H9 (cell line): ENCODE measurements around the gene SF3A1. TPM values are rescaled to one million over a fixed set of nuclear protein-coding genes. Genes with fewer than 3 reads are reported as not detected.

ENCODE experiments used
- DNase-seq: peaks from one replicate; pipeline ENCODE4 v3.0.0-alpha.2; 2017
- H2AFZ ChIP-seq: one replicate; pipeline ENCODE4 v1.6.1; 2013; ENCODE audit warnings: mild to moderate bottlenecking, low read length, control low read depth, moderate library complexity
- H2AK5ac ChIP-seq: 2 replicates; pipeline ENCODE4 v1.6.1; 2013; ENCODE audit warnings: low read length, control low read depth, mixed read lengths; ENCODE audit not compliant: insufficient read length
- H2BK120ac ChIP-seq: one replicate; pipeline ENCODE4 v1.6.1; 2013; ENCODE audit warnings: low read depth, mild to moderate bottlenecking, low read length, control low read depth, inconsistent platforms; ENCODE audit not compliant: poor library complexity, severe bottlenecking
- H2BK12ac ChIP-seq: 2 replicates; pipeline ENCODE4 v1.6.1; 2013; ENCODE audit warnings: low read length, control low read depth, mixed read lengths, low read depth; ENCODE audit not compliant: insufficient read length
- H2BK15ac ChIP-seq: 2 replicates; pipeline ENCODE4 v1.6.1; 2013; ENCODE audit warnings: low read depth, low read length, control low read depth
- H2BK20ac ChIP-seq: one replicate; pipeline ENCODE4 v1.6.1; 2013; ENCODE audit warnings: low read depth, mild to moderate bottlenecking, low read length, control low read depth, inconsistent platforms; ENCODE audit not compliant: poor library complexity, severe bottlenecking
- H2BK5ac ChIP-seq: 2 replicates; pipeline ENCODE4 v1.6.1; 2013; ENCODE audit warnings: low read length, control low read depth, mixed read lengths; ENCODE audit not compliant: insufficient read length
- H3K14ac ChIP-seq: 2 replicates; pipeline ENCODE4 v1.6.1; 2013; ENCODE audit warnings: low read length, control low read depth; ENCODE audit not compliant: insufficient read depth
- H3K18ac ChIP-seq: 2 replicates; pipeline ENCODE4 v1.6.1; 2013; ENCODE audit warnings: low read depth, mild to moderate bottlenecking, mixed read lengths, low read length, control low read depth; ENCODE audit not compliant: insufficient read length
- H3K23ac ChIP-seq: 2 replicates; pipeline ENCODE4 v1.6.1; 2013; ENCODE audit warnings: low read length, control low read depth, mixed read lengths, low read depth; ENCODE audit not compliant: insufficient read length
- H3K23me2 ChIP-seq: 2 replicates; pipeline ENCODE4 v1.6.1; 2013; ENCODE audit warnings: low read depth, mild to moderate bottlenecking, mixed read lengths, low read length, control low read depth; ENCODE audit not compliant: insufficient read length, poor library complexity, severe bottlenecking
- H3K27ac ChIP-seq: 2 replicates; pipeline ENCODE4 v1.5.1; 2013; ENCODE audit warnings: low read length, control low read depth, mixed read lengths, low read depth; ENCODE audit not compliant: insufficient read length
- H3K27me3 ChIP-seq: 2 replicates; pipeline ENCODE4 v1.6.1; 2013; ENCODE audit warnings: low read length, control low read depth, inconsistent platforms; ENCODE audit not compliant: insufficient read depth
- H3K4ac ChIP-seq: 2 replicates; pipeline ENCODE4 v1.6.1; 2013; ENCODE audit warnings: low read depth, mild to moderate bottlenecking, control low read depth, inconsistent platforms, low read length, moderate library complexity
- H3K4me1 ChIP-seq: 2 replicates; pipeline ENCODE4 v1.6.1; 2013; ENCODE audit warnings: low read length, control low read depth, inconsistent platforms; ENCODE audit not compliant: insufficient read depth
- H3K4me2 ChIP-seq: 2 replicates; pipeline ENCODE4 v1.6.1; 2013; ENCODE audit warnings: low read length, control low read depth, mixed read lengths; ENCODE audit not compliant: insufficient read length, insufficient read depth
- H3K56ac ChIP-seq: 2 replicates; pipeline ENCODE4 v1.6.1; 2013; ENCODE audit warnings: low read depth, mild to moderate bottlenecking, mixed read lengths, low read length, control low read depth; ENCODE audit not compliant: insufficient read length
- H3K79me1 ChIP-seq: 2 replicates; pipeline ENCODE4 v1.6.1; 2013; ENCODE audit warnings: low read depth, mild to moderate bottlenecking, moderate library complexity, low read length, control low read depth, inconsistent platforms; ENCODE audit not compliant: insufficient read depth, poor library complexity, severe bottlenecking
- H3K79me2 ChIP-seq: 2 replicates; pipeline ENCODE4 v1.6.1; 2013; ENCODE audit warnings: low read length, control low read depth, inconsistent platforms; ENCODE audit not compliant: insufficient read depth
- H3K9ac ChIP-seq: 2 replicates; pipeline ENCODE4 v1.6.1; 2013; ENCODE audit warnings: low read length, control low read depth, mixed read lengths; ENCODE audit not compliant: insufficient read length; ENCODE audit errors: extremely low read depth
- H3K9me3 ChIP-seq: one replicate; pipeline ENCODE4 v1.6.1; 2013; ENCODE audit warnings: low read depth, low read length, inconsistent platforms; ENCODE audit not compliant: control insufficient read depth
- H3T11ph ChIP-seq: one replicate; pipeline ENCODE4 v1.6.1; 2013; ENCODE audit warnings: mild to moderate bottlenecking, low read length, control low read depth, inconsistent platforms
- H4K20me1 ChIP-seq: one replicate; pipeline ENCODE4 v1.6.1; 2013; ENCODE audit not compliant: control insufficient read depth, insufficient read length, insufficient read depth
- H4K5ac ChIP-seq: 2 replicates; pipeline ENCODE4 v1.6.1; 2013; ENCODE audit warnings: low read depth, mild to moderate bottlenecking, mixed read lengths, low read length, control low read depth; ENCODE audit not compliant: insufficient read length
- H4K8ac ChIP-seq: replicated peaks from 2 replicates; pipeline ENCODE4 v1.6.1; 2013; ENCODE audit warnings: low read length, control low read depth, mixed read lengths, low read depth; ENCODE audit not compliant: insufficient read length
- H4K91ac ChIP-seq: 2 replicates; pipeline ENCODE4 v1.6.1; 2013; ENCODE audit warnings: low read depth, mild to moderate bottlenecking, moderate library complexity, mixed read lengths, low read length, control low read depth; ENCODE audit not compliant: insufficient read length
- H3K27ac Mint-ChIP-seq, 3 experiments: 2 replicates in 2 of 3; 3 replicates in 1 of 3; pipeline ENCODE4 v1.8.0; 2020 to 2021; ENCODE audit warnings: mixed read lengths in 3 of 3, mild to moderate bottlenecking in 1 of 3, moderate library complexity in 1 of 3
- H3K27me3 Mint-ChIP-seq: 2 replicates; pipeline ENCODE4 v1.8.0; 2021; ENCODE audit warnings: low read depth, mild to moderate bottlenecking, moderate library complexity, mixed read lengths
- H3K36me3 Mint-ChIP-seq, 3 experiments: 2 replicates in 2 of 3; 3 replicates in 1 of 3; pipeline ENCODE4 v1.8.0; 2020 to 2021; ENCODE audit warnings: low read depth in 3 of 3, mixed read lengths in 3 of 3; ENCODE audit not compliant: insufficient read depth in 1 of 3
- H3K4me1 Mint-ChIP-seq, 2 experiments: 2 replicates each; pipeline ENCODE4 v1.8.0; 2020; ENCODE audit warnings: mixed read lengths in 2 of 2
- H3K4me3 Mint-ChIP-seq, 2 experiments: 2 replicates in 1 of 2; 3 replicates in 1 of 2; pipeline ENCODE4 v1.8.0; 2020 to 2021; ENCODE audit warnings: mild to moderate bottlenecking in 2 of 2, mixed read lengths in 2 of 2, moderate library complexity in 1 of 2
- H3K9me3 Mint-ChIP-seq, 2 experiments: 2 replicates in 1 of 2; 3 replicates in 1 of 2; pipeline ENCODE4 v1.8.0; 2020; ENCODE audit warnings: mild to moderate bottlenecking in 2 of 2, mixed read lengths in 2 of 2, moderate library complexity in 1 of 2
- CTCF ChIP-seq: fragments of 200-600 bp; sonication (generic); conservative IDR thresholded peaks from 3 replicates; pipeline ENCODE4 v1.8.0; 2021; ENCODE audit warnings: antibody characterized with exemption, mild to moderate bottlenecking
- WGBS: extraction: QIAGEN DNeasy Blood & Tissue Kit; methylation state at CpG from one replicate; pipeline ENCODE4 v1.1.7; 2013; ENCODE audit warnings: missing lambda C conversion rate, low lambda C conversion rate, mixed read lengths; ENCODE audit not compliant: insufficient read length; ENCODE audit errors: extremely low coverage; 5-methylcytosine and 5-hydroxymethylcytosine counted together
- total RNA-seq: library from RNA; stranded (reverse); gene quantifications from 2 replicates; pipeline ENCODE4 v1.2.1, GENCODE V29; 2021

SF3A1 gene
- total RNA-seq, 1 experiment from 2014 or later = 225 TPM

GRCh38 chr22:30294830-30295229 lies 61.9 kb downstream of the SF3A1 start:
- Mint-ChIP-seq H3K27me3 (no peaks in the 10 kb centered on the region), H3K36me3 (peaks cover 4 to 14% (median 5%) of the 10 kb centered on the region in 3 experiments; a peak in 5 of 7 replicates), H3K27ac (no peak overlapping the region; a peak in 1 of 7 replicates), H3K4me1 (peaks cover 2 to 10% of the 10 kb centered on the region in 2 experiments; a peak in 3 of 4 replicates), H3K4me3 (no peak overlapping the region), H3K9me3 (peaks cover 0 to 1% of the 10 kb centered on the region in 2 experiments; a peak in 1 of 5 replicates)
- H3K23me2 ChIP-seq = peaks cover 3% of the 10 kb centered on the region
- H3T11ph ChIP-seq = no peak overlapping the region
- TF ChIP-seq CTCF = no peak
- no peak overlapping the region for H3K9ac ChIP-seq
- H3K79me2 ChIP-seq = no peaks in the 10 kb centered on the region
- WGBS = no CpG with 5 or more reads among the region's 11 CpGs
- H2BK5ac ChIP-seq = no peak overlapping the region
- no peak overlapping the region for H2BK12ac ChIP-seq
- no peak overlapping the region for H2AFZ ChIP-seq
- H2BK15ac ChIP-seq = no peak overlapping the region
- no peak overlapping the region for H2BK120ac ChIP-seq
- no peaks in the 10 kb centered on the region for H3K27me3 ChIP-seq
- no peak for DNase-seq
- H3K4me2 ChIP-seq = no peak overlapping the region
- no peak overlapping the region for H4K91ac ChIP-seq
- no peak overlapping the region for H3K4ac ChIP-seq
- no peak overlapping the region for H2AK5ac ChIP-seq
- H3K27ac ChIP-seq = no peak overlapping the region
- no peak overlapping the region for H3K23ac ChIP-seq
- no peak overlapping the region for H3K56ac ChIP-seq
- H3K14ac ChIP-seq = no peak overlapping the region
- no peak overlapping the region for H4K5ac ChIP-seq
- H3K18ac ChIP-seq = no peak overlapping the region
- H3K9me3 ChIP-seq = no peaks in the 10 kb centered on the region
- H3K4me1 ChIP-seq = no peaks in the 10 kb centered on the region; the same call in 1 of the 2 replicates
- H4K8ac ChIP-seq = no peak overlapping the region
- H2BK20ac ChIP-seq = no peak overlapping the region
- H4K20me1 ChIP-seq = no peaks in the 10 kb centered on the region
- H3K79me1 ChIP-seq = no peaks in the 10 kb centered on the region
